Measurements from ENCODE around the gene GNPAT.

DNA sequence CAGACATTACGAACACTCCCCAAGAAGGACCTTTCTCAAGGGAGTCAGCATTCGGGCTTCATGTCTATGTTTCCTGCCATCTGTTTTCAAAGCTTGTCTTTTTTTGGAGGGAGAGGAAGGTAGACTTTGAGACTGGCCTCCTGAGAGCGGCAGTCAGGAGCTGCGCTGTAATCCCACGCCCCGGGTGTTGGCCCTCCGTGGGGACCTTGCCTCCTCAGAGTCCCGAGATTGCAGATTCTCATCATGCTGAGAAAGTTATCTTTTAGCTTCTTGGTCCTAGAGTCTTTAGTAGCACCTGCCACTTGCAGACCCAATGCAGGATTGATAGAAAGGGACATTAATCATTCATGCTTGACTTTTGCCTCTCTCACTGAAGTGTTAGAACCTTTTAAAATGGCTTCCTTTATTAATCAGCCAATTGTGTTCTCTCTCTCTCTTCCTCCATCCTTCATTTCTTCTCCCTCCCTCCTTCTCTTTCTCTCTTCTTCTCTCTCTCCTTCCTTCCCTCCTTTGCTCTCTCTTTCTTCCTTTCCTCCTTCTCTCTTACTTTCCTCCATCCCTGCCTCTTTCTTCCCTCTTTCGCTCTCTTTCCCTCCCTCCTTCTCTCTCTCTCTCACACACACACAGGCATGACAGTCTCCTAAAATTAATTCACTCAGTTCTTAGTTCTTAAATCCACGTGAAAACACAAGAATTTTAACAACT is 25.2 kb upstream of the GNPAT start:
- TF ChIP-seq, protein P1, sequence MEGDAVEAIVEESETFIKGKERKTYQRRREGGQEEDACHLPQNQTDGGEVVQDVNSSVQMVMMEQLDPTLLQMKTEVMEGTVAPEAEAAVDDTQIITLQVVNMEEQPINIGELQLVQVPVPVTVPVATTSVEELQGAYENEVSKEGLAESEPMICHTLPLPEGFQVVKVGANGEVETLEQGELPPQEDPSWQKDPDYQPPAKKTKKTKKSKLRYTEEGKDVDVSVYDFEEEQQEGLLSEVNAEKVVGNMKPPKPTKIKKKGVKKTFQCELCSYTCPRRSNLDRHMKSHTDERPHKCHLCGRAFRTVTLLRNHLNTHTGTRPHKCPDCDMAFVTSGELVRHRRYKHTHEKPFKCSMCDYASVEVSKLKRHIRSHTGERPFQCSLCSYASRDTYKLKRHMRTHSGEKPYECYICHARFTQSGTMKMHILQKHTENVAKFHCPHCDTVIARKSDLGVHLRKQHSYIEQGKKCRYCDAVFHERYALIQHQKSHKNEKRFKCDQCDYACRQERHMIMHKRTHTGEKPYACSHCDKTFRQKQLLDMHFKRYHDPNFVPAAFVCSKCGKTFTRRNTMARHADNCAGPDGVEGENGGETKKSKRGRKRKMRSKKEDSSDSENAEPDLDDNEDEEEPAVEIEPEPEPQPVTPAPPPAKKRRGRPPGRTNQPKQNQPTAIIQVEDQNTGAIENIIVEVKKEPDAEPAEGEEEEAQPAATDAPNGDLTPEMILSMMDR (IDR thresholded peaks at IDR 0.05; ENCODE audit: insufficient read depth, low read length, poor library complexity, severe bottlenecking), result no peak
- TF ChIP-seq EZH2phosphoT487 (conservative IDR thresholded peaks at IDR 0.05; ENCODE audit: low read length), result no peak
